ENCODE measurements around the gene SOX13.
A peak's percentile ranks its signal among the peaks of the same experiment; 100 is the strongest.

SOX13 gene

DNA sequence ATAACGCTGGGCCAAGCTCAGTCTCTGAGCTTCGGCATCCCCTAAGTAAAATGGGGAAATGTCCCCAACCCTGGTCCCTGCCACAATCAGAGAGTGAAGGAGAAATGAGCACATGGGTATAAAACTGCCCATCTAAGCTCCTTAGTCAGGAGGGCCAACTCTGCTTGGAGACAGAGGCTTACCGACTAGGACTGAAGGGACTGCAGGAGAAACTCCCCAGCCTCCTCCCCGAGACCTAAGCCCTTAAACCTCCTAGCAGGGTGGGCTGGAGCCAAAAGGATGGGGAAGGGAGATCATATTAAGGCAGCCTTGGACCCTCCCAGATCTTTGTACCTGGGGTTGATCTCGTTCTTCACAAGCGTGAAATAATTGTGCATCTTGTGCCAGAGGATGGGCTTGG lies 73.4 kb downstream of the SOX13 start:
- no peaks in the 10 kb centered on the region for H3K9me3 ChIP-seq
- no peaks in the 10 kb centered on the region for H3K27me3 ChIP-seq (ENCODE audit: low read depth)
- DNase-seq (ENCODE audit: low spot score in 2 of 2): no peak
- no peaks in the 10 kb centered on the region for H3K36me3 ChIP-seq (replicated peaks)
- H3K4me1 ChIP-seq: no peaks in the 10 kb centered on the region
- in situ Hi-C loops (cut with MboI; ENCODE audit: low sequenced_read_pairs): loop anchor here (25.0 kb wide), 1 partner anchor 634 kb away; no protein-coding TSS in a partner anchor
- H3K4me3 ChIP-seq: no peak overlapping the region

- Histone ChIP-seq H3K4me1 (no peaks in the 10 kb centered on the region), H3K9me3 (no peaks in the 10 kb centered on the region), H3K27me3 (ENCODE audit: low read depth) (no peaks in the 10 kb centered on the region), H3K36me3 (replicated peaks) (no peaks in the 10 kb centered on the region), H3K4me3 (no peak overlapping the region)
- in situ Hi-C loops (cut with MboI; ENCODE audit: low sequenced_read_pairs): loop anchor here (25.0 kb wide), 1 partner anchor 635 kb away; no protein-coding TSS in a partner anchor
- no peak for DNase-seq (ENCODE audit: low spot score in 2 of 2)
Observed at GRCh38 chr1:204146965-204147364, 74.0 kb downstream of the SOX13 start.

DNA sequence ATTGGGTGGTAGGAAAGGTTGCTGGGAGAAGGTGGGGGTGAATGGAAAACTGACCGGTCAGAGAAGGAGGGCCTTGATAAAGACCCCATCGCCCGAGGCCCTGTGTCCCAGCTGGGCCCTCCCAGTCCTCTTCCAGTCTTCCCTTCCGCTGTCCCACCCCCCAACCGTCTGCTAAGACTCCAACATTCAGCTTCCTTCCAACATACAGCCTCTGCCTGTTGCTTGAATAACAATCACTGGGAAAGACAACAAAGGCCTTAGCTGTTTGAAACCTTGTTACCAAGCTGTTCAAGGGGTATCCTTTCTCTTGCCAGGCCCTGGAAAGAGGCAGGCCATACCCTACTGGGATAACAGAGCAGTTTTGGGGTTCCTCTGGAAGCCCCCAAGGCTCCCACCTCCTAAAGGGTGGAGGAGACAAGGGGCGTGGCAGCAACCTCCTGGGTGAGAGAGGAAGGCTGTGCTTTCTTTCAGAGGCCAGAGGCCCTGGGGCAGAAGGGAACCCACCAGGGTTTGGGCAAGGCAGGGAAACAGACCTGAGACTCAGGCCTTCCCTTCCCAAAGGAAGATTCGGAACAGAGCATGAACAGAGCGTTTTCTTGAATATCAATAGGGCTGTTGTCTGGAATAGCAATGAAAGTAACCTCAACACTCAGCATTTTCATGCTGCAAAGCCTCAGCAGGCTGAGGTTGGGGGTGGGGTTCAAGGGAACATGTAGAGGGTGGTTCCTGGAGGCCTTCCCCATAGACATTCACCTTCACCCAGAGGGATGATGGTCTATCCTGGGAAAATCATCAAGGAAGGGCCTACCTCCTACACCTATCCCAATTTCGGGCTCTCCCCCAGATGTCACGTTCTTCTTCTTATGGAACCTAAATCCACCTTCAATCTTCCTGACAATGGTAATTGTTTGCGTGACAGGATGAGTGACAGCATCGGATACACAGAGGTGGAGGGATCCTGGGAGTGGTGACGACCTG lies 74.8 kb downstream of the SOX13 start:
- no peaks in the 10 kb centered on the region for H3K9me3 ChIP-seq
- in situ Hi-C loops (cut with MboI; ENCODE audit: low sequenced_read_pairs): loop anchor here (25.0 kb wide), 1 partner anchor 635 kb away; no protein-coding TSS in a partner anchor
- no peak overlapping the region for H3K4me3 ChIP-seq
- no peaks in the 10 kb centered on the region for H3K36me3 ChIP-seq (replicated peaks)
- H3K4me1 ChIP-seq: no peaks in the 10 kb centered on the region
- no peak for DNase-seq (ENCODE audit: low spot score in 2 of 2)
- no peaks in the 10 kb centered on the region for H3K27me3 ChIP-seq (ENCODE audit: low read depth)

DNA sequence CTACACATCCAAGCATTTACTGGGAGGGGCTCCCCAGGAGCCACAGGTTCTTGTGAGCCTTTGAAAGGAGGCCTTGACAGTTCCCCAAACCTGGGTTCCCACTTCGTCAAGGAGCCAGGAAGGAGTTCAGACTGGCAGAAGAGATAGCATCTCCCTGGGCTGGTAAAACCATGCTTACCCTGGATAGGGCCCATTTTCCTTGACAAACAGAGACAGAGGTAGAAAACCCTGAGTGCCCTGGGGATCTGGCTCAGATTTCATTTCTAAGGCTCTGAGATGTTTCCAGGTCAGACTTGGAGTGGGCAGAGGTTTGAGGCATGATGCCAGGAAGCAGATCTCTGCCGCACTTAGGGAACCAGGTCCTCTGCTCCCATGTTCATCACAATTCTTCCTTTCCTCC lies 76.2 kb downstream of the SOX13 start:
- DNase-seq (ENCODE audit: low spot score in 2 of 2): no peak
- Histone ChIP-seq H3K4me1 (no peaks in the 10 kb centered on the region), H3K36me3 (replicated peaks) (no peaks in the 10 kb centered on the region), H3K27me3 (ENCODE audit: low read depth) (no peaks in the 10 kb centered on the region), H3K4me3 (no peak overlapping the region), H3K9me3 (no peaks in the 10 kb centered on the region)
- in situ Hi-C loops (cut with MboI; ENCODE audit: low sequenced_read_pairs): loop anchor here (25.0 kb wide), 1 partner anchor 637 kb away; no protein-coding TSS in a partner anchor

- Histone ChIP-seq H3K4me1 (no peaks in the 10 kb centered on the region), H3K9me3 (no peaks in the 10 kb centered on the region), H3K4me3 (no peak overlapping the region), H3K27me3 (ENCODE audit: low read depth) (no peaks in the 10 kb centered on the region), H3K36me3 (replicated peaks) (no peaks in the 10 kb centered on the region)
- in situ Hi-C loops (cut with MboI; ENCODE audit: low sequenced_read_pairs): loop anchor here (25.0 kb wide), 2 partner anchors 362 to 638 kb away; partner anchors contain the start of gene MDM4
- no peak for DNase-seq (ENCODE audit: low spot score in 2 of 2)
Observed at GRCh38 chr1:204149635-204150565, 77.0 kb downstream of the SOX13 start.

DNA sequence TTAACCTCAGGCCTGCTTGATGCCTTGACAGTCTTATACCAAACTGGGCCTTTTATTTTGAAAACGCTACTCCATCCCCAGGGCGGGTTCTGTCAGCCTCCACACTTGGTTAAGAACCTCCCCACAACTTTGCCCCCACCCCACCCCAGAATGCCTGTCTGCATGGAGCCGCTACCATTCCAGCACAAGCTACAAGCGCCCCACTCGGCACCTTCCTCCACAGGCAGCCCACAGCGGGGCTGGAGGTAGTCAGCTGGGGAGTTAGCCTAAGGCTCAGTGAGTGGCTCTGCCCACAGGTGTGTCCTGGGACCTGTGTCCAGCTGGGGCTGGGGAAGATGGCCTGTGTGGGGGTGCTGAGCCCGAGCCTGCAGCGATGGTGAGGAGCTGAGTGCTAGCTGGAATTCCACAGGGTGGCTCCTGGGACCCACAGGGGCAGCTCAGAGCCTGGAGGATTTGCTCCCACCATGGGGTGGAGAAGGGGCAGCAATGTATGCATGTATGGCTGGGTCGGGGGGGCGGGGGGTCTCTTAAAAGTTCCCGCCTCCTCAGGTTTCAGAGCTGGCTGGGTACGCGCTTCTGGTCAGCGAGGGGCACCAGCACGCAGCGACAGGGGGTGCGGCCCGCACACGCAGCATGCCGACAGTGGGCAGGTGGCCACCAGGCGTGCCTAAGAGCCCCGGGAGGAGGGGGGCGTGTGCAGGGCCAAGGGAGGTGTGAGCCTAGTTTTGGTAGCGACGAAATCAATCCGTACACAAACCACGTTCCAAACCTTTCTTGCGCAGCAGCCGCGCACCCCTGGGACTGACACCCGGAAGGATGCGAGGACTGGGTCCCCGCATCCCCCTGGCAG lies 78.0 kb downstream of the SOX13 start:
- Histone ChIP-seq H3K36me3 (replicated peaks) (no peaks in the 10 kb centered on the region), H3K27me3 (ENCODE audit: low read depth) (no peaks in the 10 kb centered on the region), H3K9me3 (no peaks in the 10 kb centered on the region), H3K4me1 (no peaks in the 10 kb centered on the region), H3K4me3 (peak overlapping the region; percentile 52)
- DNase-seq (ENCODE audit: low spot score in 2 of 2): peak in 1 of 2 experiments; percentile 37
- in situ Hi-C loops (cut with MboI; ENCODE audit: low sequenced_read_pairs): loop anchor here (25.0 kb wide), 1 partner anchor 361 kb away; the partner anchor contains the start of gene MDM4

DNA sequence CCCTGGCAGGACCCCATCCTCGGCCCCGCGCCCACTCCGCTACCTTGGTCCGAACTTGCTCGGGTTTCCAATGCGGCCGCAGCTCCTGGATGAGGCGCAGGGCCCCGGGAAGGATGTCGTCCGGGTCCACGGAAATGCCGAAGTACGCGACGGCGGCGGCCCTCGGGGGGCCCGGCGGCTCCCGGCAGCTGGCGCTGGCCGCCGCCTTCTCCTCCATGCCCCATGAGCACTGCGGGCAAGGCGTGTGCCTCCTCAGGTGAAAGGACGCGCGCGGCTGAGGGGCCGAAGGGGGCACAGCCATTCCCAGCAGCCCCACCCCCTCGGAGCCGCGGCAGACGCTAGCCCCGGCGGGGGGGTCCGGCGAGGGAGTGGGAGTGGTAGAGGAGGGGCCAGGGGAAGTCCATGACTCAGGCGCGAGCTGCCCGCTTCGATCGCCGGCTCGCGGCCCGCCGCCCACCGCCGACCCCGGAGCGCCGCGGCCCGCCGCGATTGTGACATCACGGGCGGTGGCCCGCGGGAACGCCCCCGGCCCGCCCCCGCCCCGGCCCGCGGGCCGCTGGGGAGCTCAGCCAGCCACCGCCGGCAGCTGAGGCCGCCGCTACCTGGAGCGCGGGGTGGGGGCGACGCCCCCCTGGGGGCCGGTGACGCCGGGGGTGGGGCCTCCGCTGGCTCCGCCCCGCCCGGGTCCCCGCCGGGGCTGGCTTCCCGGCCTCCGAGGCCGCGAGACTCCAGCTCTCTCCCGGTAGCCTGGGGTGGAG lies 78.8 kb downstream of the SOX13 start, which contains the start of gene ETNK2:
TSS of gene ETNK2 (minus strand) at position 493 of the 758 bp plus-strand sequence. CDS start at position 301, 192 bp downstream.
- in situ Hi-C loops (cut with MboI; ENCODE audit: low sequenced_read_pairs): loop anchor here (25.0 kb wide), 1 partner anchor 361 kb away; the partner anchor contains the start of gene MDM4
- Histone ChIP-seq H3K4me1 (no peaks in the 10 kb centered on the region), H3K9me3 (no peaks in the 10 kb centered on the region), H3K27me3 (ENCODE audit: low read depth) (no peaks in the 10 kb centered on the region), H3K4me3 (peak within 1 kb of the TSS; percentile 52), H3K36me3 (replicated peaks) (no peaks in the 10 kb centered on the region)
- peak; percentile 43 to 80 for DNase-seq (ENCODE audit: low spot score in 2 of 2)

DNA sequence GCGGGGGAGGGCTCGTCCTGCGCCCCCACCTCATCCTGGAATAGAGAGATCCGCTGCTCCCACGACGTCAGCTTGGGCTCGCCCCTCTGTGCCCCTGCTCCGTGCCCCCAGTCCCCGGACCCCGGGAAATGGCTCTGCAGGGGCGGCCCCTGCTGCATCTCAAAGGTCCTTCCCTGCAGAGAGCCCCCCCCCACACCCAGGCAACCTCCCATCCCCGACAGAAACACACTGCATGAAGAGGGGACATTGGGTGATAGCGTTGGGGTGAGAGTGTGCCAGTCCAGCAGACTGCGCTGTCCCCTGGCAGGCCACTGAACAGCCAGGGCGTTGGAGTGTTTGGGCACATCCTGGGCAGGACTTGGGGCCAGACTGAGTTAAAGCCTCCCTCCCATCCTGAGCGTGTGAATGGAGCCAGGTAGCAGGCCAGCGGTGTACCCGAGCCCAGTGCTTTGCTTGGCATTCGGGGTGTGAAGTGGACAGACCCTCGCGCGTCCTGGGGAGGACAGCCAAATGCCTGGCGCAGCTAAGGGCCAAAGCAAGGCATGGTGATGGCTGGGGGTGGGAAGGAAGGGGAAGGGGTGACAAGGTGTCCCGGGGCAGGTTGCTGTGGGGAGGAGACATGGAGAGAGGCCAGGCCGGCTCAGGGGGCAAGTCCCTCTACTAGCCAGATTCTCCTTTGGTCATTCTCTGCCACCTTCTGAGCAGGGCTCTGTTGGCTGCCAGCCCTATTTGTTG lies 79.6 kb downstream of the SOX13 start:
- no peaks in the 10 kb centered on the region for H3K9me3 ChIP-seq
- no peaks in the 10 kb centered on the region for H3K4me1 ChIP-seq
- DNase-seq (ENCODE audit: low spot score in 2 of 2): no peak
- H3K27me3 ChIP-seq (ENCODE audit: low read depth): no peaks in the 10 kb centered on the region
- H3K36me3 ChIP-seq (replicated peaks): no peaks in the 10 kb centered on the region
- in situ Hi-C loops (cut with MboI; ENCODE audit: low sequenced_read_pairs): loop anchor here (25.0 kb wide), 1 partner anchor 360 kb away; the partner anchor contains the start of gene MDM4
- peak overlapping the region; percentile 46 for H3K4me3 ChIP-seq

GRCh38 chr1:204153667-204154066 lies 80.8 kb downstream of the SOX13 start:
- in situ Hi-C loops (cut with MboI; ENCODE audit: low sequenced_read_pairs): loop anchor here (25.0 kb wide), 1 partner anchor 359 kb away; the partner anchor contains the start of gene MDM4
- no peaks in the 10 kb centered on the region for H3K36me3 ChIP-seq (replicated peaks)
- H3K9me3 ChIP-seq: no peaks in the 10 kb centered on the region
- H3K27me3 ChIP-seq (ENCODE audit: low read depth): no peaks in the 10 kb centered on the region
- H3K4me3 ChIP-seq: no peak overlapping the region
- DNase-seq (ENCODE audit: low spot score in 2 of 2): no peak
- no peaks in the 10 kb centered on the region for H3K4me1 ChIP-seq

- in situ Hi-C loops (cut with MboI; ENCODE audit: low sequenced_read_pairs): loop anchor here (5.0 to 25.0 kb wide), 2 partner anchors 208 to 358 kb away; partner anchors contain the start of gene MDM4
- H3K36me3 ChIP-seq (replicated peaks): no peaks in the 10 kb centered on the region
- H3K9me3 ChIP-seq: no peaks in the 10 kb centered on the region
- no peaks in the 10 kb centered on the region for H3K4me1 ChIP-seq
- no peak overlapping the region for H3K4me3 ChIP-seq
- no peak for DNase-seq (ENCODE audit: low spot score in 2 of 2)
- H3K27me3 ChIP-seq (ENCODE audit: low read depth): no peaks in the 10 kb centered on the region
Observed at GRCh38 chr1:204154568-204155255, 81.8 kb downstream of the SOX13 start.

DNA sequence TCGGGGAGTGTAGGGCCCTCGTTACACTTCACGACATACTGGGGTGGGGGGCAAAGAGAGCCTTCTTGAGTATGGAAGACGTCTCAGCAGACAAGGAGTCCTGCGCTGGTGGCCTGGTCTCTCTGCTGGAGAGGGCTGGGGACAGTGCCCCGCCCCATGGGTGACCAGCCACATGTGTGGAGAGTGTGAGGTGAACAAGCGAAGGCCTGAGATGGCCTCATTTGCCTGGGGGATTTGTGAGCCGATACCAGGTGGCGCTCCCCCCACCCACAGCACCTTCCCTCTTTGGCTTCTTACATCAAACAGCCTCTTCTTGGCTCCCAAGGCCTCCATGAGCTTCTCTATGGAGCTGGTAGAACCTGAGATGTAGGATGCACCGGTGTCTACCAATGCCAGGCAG lies 83.0 kb downstream of the SOX13 start:
- no peak for DNase-seq (ENCODE audit: low spot score in 2 of 2)
- Histone ChIP-seq H3K4me3 (no peak overlapping the region), H3K4me1 (no peaks in the 10 kb centered on the region), H3K36me3 (replicated peaks) (no peaks in the 10 kb centered on the region), H3K27me3 (ENCODE audit: low read depth) (no peaks in the 10 kb centered on the region), H3K9me3 (no peaks in the 10 kb centered on the region)
- in situ Hi-C loops (cut with MboI; ENCODE audit: low sequenced_read_pairs): loop anchor here (5.0 to 25.0 kb wide), 2 partner anchors 206 to 356 kb away; partner anchors contain the start of gene MDM4

All from HAP-1 (cell line).